GM12873 (cell line): ENCODE data around the gene S100A5.

ENCODE experiments used
- TF ChIP-seq, protein P1 (sequence below): IDR thresholded peaks from 2 replicates; pipeline ENCODE4 v1.5.1; 2012; ENCODE audit warnings: low read depth, mild to moderate bottlenecking, moderate library complexity, low read length, control low read depth; ENCODE audit not compliant: insufficient read depth; ENCODE audit errors: missing control alignments

S100A5 gene

DNA sequence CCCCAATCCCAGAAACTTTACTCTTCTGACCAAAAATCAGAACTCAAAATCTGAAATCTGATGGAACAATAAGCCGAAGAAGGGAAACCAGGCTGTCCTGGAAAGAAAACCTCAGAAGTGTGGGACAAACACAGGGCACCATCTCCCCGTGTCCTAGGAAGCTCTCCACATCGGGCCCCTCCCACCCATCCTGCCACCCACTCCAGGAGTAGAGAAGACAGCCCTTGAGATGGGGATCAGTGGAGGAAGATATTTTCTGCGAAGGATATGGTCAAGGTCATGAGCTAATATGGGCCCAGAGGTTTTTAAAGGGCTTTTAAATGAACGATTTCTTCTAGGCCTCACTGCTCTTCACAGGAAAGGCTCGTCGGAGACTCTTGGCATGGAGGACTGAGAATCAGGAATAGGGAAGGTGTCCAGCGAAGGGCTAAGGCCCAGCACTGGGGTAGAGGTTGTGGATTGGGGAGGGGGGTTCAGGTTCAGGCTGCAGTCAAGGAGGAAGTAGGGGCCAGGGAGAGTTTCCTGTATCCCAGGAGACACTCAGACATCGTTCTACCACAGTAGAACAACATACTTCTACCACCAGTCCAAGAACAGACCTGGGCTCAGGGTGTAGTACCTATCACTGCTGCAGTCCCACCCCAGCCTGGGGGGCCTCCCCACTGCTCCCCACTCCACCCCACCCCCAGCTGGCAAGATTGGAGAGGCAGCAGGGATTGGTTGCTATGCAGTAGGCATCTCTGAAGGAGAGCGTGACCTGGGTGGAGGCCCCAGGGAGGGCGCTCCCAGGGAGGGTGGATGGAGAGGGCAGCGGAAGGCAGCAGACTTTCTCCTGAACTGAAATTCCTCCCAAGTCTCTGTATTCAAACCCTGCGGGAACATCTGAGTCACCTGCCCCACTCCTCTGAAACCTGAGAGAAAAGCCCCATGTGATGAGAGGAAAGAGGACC, 1.2 kb upstream of the S100A5 start:
- TF ChIP-seq, protein P1, sequence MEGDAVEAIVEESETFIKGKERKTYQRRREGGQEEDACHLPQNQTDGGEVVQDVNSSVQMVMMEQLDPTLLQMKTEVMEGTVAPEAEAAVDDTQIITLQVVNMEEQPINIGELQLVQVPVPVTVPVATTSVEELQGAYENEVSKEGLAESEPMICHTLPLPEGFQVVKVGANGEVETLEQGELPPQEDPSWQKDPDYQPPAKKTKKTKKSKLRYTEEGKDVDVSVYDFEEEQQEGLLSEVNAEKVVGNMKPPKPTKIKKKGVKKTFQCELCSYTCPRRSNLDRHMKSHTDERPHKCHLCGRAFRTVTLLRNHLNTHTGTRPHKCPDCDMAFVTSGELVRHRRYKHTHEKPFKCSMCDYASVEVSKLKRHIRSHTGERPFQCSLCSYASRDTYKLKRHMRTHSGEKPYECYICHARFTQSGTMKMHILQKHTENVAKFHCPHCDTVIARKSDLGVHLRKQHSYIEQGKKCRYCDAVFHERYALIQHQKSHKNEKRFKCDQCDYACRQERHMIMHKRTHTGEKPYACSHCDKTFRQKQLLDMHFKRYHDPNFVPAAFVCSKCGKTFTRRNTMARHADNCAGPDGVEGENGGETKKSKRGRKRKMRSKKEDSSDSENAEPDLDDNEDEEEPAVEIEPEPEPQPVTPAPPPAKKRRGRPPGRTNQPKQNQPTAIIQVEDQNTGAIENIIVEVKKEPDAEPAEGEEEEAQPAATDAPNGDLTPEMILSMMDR: no peak

- TF ChIP-seq, protein P1: no peak
These were observed 1.2 kb downstream of the S100A5 start for GRCh38 chr1:153539395-153540093.

DNA sequence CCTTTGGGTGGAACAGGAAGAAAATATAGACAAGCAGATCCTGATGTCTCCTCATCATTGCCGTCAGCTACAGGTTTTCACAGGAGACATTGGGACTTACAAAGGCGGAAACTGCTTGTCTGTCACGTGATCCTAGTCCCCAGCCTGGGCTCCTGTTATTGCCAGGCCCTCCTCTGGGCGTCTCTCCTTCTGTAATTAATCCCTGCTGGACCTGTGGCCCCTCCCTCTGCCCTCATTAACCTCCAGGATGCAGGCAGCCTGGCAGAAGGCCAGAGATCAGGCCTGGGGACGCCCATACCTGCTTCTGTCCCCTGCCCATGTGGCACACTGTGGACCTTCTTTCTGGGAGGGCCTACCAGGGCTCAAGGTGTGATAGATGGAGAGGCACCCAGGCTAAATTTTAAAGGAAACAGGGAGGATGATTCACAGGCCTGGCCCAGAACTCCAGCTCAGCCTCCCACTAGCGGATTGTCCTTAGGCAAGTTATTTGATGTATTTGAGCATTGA, 2.4 kb downstream of the S100A5 start:
- TF ChIP-seq, protein P1: no peak

DNA sequence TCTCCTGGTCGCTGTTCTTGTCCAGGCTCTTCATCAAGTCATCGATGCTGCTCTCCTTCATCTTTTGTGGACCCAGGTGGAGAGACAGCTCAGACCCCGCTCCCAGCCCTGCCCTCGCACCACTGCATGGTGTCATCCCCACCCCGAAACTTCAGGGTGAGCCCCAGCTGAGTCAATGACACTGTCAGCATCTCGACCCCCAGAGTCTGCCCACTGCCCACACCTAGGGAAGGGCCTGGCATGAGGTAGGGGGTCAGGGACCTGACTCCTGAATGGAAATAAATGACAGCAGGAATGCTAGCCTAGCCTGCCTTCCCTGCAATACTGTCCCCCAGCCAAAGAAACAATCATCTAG, 3.4 kb downstream of the S100A5 start:
- TF ChIP-seq, protein P1: no peak

DNA sequence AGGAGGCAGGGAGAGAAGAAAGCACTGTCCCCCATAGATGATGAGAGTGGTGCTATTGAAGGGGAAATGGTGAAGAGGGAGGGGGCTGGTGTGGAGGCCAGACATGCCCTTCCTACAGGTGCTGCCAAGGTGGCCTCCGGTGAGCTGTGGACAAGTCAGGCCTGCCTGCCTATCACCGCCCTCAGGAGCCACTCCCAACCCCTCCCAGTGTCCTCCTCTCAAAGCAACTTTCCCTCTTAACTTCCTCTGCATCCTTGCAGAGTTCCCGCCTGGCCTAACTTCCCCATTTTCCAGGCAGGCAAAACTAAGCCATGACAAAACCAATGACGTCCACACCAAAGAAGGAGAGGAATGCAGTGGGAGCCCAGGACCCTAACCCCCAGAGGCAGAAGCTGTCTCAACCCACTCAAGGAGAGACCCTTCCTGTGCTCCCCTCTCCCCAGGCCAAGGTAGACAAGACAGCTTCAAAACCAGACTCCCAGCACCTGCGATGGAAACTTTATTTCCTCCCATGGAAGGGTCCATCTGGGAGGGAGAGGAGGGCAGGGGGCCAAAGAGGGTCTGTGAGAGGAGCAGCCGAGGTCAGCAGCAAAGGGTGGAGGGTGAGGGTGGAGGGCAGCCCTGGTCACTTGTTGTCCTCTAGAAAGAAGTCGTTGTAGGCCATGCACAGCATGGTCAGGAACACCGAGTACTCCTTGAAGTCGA, 3.9 kb downstream of the S100A5 start:
- TF ChIP-seq, protein P1: no peak

- TF ChIP-seq, protein P1: no peak
These were observed 4.6 kb downstream of the S100A5 start for GRCh38 chr1:153536012-153536670.
